Hepatocyte (in vitro differentiated cells): ENCODE data around the gene ANO7.

Source experiments
- EZH2 ChIP-seq: fragments of 200-600 bp; sonication (generic); IDR thresholded peaks from 2 replicates; pipeline ENCODE4 v1.6.1; 2016; ENCODE audit warnings: antibody characterized with exemption, mild to moderate bottlenecking, borderline replicate concordance
- EZH2phosphoT487 ChIP-seq: fragments of 200-600 bp; sonication (generic); IDR thresholded peaks from one replicate; pipeline ENCODE4 v1.6.1; 2018; ENCODE audit warnings: antibody characterized with exemption, mild to moderate bottlenecking, low read depth, moderate library complexity; ENCODE audit not compliant: unreplicated experiment, severe bottlenecking
- TF ChIP-seq, protein P1 (sequence below): fragments of 200-600 bp; sonication (generic); IDR thresholded peaks from 2 replicates; pipeline ENCODE4 v1.5.1; 2016; ENCODE audit warnings: antibody characterized with exemption, mild to moderate bottlenecking; ENCODE audit not compliant: poor library complexity

DNA sequence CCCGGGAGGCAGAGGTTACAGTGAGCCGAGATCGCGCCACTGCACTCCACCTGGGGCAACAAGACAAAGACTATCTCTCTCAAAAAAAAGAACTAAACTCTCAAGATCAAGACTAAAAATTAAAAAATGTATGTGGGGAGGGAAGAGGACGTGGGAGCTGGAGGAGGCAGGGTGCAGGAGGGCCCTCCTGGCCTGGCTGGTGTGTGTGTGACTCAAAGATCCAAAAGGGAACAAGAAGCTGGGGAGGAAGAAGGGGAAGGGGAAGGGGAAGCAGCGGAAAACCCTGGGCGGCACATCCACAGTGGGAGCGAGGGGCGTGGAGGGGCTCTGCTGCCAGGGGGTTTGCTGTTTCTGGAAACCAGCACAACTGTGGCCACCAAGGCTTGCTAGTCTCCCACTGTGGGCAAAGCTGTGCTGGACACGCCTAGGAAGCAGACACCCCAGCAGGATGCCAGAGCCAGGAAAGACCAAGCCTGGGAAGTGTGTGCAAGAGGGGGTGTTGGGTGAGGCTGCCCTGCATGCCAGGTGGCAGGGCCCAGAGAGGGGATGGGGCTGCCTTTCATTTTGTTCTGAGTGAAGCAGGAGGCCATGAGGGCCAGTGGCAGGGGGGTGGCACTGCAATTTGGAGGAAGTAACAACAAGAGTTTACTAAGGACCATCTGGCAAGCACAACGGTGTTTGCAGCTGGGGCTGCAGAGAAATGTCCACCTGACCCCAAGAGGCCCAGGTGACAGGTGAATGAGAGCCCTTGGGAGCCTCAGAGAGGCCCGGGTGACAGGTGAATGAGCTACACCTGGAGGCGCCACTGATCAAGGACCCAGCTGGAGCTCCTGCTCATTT, 44.5 kb downstream of the ANO7 start:
- TF ChIP-seq, protein P1, sequence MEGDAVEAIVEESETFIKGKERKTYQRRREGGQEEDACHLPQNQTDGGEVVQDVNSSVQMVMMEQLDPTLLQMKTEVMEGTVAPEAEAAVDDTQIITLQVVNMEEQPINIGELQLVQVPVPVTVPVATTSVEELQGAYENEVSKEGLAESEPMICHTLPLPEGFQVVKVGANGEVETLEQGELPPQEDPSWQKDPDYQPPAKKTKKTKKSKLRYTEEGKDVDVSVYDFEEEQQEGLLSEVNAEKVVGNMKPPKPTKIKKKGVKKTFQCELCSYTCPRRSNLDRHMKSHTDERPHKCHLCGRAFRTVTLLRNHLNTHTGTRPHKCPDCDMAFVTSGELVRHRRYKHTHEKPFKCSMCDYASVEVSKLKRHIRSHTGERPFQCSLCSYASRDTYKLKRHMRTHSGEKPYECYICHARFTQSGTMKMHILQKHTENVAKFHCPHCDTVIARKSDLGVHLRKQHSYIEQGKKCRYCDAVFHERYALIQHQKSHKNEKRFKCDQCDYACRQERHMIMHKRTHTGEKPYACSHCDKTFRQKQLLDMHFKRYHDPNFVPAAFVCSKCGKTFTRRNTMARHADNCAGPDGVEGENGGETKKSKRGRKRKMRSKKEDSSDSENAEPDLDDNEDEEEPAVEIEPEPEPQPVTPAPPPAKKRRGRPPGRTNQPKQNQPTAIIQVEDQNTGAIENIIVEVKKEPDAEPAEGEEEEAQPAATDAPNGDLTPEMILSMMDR, result no peak
- TF ChIP-seq EZH2, result no peak
- no peak for TF ChIP-seq EZH2phosphoT487
